ENCODE data around the gene LRRC51.

GRCh38 chr11:72120930-72121329, 40.3 kb downstream of the LRRC51 start:
- TF ChIP-seq, protein P1, sequence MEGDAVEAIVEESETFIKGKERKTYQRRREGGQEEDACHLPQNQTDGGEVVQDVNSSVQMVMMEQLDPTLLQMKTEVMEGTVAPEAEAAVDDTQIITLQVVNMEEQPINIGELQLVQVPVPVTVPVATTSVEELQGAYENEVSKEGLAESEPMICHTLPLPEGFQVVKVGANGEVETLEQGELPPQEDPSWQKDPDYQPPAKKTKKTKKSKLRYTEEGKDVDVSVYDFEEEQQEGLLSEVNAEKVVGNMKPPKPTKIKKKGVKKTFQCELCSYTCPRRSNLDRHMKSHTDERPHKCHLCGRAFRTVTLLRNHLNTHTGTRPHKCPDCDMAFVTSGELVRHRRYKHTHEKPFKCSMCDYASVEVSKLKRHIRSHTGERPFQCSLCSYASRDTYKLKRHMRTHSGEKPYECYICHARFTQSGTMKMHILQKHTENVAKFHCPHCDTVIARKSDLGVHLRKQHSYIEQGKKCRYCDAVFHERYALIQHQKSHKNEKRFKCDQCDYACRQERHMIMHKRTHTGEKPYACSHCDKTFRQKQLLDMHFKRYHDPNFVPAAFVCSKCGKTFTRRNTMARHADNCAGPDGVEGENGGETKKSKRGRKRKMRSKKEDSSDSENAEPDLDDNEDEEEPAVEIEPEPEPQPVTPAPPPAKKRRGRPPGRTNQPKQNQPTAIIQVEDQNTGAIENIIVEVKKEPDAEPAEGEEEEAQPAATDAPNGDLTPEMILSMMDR (IDR thresholded peaks at IDR 0.05) = no peak
- TF ChIP-seq EZH2 (IDR thresholded peaks at IDR 0.05; ENCODE audit: borderline replicate concordance, insufficient read depth, low read depth, low read length, poor library complexity, severe bottlenecking) = no peak
